NT2/D1 (cell line): ENCODE measurements around the gene SH3BGR.

Source experiments
- YY1 ChIP-seq: IDR thresholded peaks from 2 replicates; pipeline ENCODE4 v1.6.1; 2011; ENCODE audit not compliant: insufficient read length, insufficient read depth
- ZNF274 ChIP-seq: IDR thresholded peaks from 2 replicates; pipeline ENCODE4 v1.6.1; 2011; ENCODE audit warnings: mild to moderate bottlenecking, low read depth, low read length

DNA sequence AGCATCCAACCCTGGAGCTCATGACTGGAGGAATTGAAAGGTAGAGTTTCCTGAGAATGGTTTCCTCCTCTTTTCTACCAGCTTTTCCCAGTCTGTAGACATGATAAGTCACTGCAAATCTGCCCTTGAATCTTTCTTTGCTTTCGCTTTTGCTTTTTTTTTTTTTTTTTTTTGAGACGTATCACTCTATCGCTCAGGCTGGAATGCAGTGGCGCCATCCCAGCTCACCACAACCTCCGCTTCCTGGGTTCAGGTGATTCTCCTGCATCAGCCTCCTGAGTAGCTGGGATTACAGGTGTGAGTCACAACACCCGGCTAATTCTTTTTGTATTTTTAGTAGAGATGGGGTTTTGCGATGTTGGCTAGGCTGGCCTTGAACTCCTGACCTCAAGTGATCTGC, 4.5 kb upstream of the SH3BGR start:
- TF ChIP-seq YY1 = no peak
- TF ChIP-seq ZNF274 = no peak
